ENCODE measurements around the gene ZCCHC10.
"Not testable (repeated sequence)": the region's sequence is repeated elsewhere in the genome, so short reads cannot be mapped to it uniquely, and the experiment has no call there.

DNA sequence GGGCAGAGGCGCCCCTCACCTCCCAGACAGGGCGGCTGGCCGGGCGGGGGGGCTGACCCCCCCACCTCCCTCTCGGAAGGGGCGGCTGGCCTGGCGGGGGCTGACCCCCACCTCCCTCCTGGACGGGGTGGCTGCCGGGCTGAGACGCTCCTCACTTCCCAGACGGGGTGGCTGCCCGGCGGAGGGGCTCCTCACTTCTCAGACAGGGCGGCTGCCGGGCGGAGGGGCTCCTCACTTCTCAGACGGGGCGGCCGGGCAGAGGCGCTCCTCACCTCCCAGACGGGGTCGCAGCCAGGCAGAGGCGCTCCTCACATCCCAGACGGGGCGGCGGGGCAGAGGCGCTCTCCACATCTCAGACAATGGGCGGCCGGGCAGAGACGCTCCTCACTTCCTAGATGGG is 43.4 kb downstream of the ZCCHC10 start:
- TF ChIP-seq, protein P1, sequence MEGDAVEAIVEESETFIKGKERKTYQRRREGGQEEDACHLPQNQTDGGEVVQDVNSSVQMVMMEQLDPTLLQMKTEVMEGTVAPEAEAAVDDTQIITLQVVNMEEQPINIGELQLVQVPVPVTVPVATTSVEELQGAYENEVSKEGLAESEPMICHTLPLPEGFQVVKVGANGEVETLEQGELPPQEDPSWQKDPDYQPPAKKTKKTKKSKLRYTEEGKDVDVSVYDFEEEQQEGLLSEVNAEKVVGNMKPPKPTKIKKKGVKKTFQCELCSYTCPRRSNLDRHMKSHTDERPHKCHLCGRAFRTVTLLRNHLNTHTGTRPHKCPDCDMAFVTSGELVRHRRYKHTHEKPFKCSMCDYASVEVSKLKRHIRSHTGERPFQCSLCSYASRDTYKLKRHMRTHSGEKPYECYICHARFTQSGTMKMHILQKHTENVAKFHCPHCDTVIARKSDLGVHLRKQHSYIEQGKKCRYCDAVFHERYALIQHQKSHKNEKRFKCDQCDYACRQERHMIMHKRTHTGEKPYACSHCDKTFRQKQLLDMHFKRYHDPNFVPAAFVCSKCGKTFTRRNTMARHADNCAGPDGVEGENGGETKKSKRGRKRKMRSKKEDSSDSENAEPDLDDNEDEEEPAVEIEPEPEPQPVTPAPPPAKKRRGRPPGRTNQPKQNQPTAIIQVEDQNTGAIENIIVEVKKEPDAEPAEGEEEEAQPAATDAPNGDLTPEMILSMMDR (IDR thresholded peaks at IDR 0.05; ENCODE audit: low read length): not testable (repeated sequence)
- not testable (repeated sequence) for TF ChIP-seq EZH2 (optimal IDR thresholded peaks at IDR 0.05; ENCODE audit: low read depth, low read length); EZH2phosphoT487 (IDR thresholded peaks at IDR 0.05; ENCODE audit: low read length)

Data from MM.1S (cell line).